HEK293 (cell line): ENCODE results near the gene P2RX1.

Experiments used
- CTCF ChIP-seq: fragments of 450-650 bp; formaldehyde crosslinking; IDR thresholded peaks from 2 replicates; pipeline ENCODE4 v1.5.1; 2016; ENCODE audit warnings: missing biosample characterization, missing genetic modification characterization
- SCRT1 ChIP-seq: fragments of 450-650 bp; formaldehyde crosslinking; IDR thresholded peaks from 2 replicates; pipeline ENCODE4 v1.5.1; 2016; ENCODE audit warnings: missing biosample characterization, missing genetic modification characterization, borderline replicate concordance
- TRIM28 ChIP-seq: IDR thresholded peaks from 2 replicates; pipeline ENCODE4 v1.6.1; 2011; ENCODE audit warnings: low read length, control low read depth, borderline replicate concordance
- WT1 ChIP-seq: fragments of 450-650 bp; formaldehyde crosslinking; IDR thresholded peaks from 2 replicates; pipeline ENCODE4 v1.5.1; 2016; ENCODE audit warnings: missing biosample characterization, missing genetic modification characterization
- ZNF426 ChIP-seq: fragments of 450-650 bp; formaldehyde crosslinking; IDR thresholded peaks from 2 replicates; pipeline ENCODE4 v1.5.1; 2017; ENCODE audit warnings: missing biosample characterization, missing genetic modification characterization, mild to moderate bottlenecking, inconsistent platforms, moderate library complexity
- ZNF561 ChIP-seq: fragments of 450-650 bp; IDR thresholded peaks from 2 replicates; pipeline ENCODE4 v1.5.1; 2018; ENCODE audit warnings: missing biosample characterization, missing genetic modification characterization, borderline replicate concordance
- ZNF610 ChIP-seq: fragments of 450-650 bp; formaldehyde crosslinking; IDR thresholded peaks from 2 replicates; pipeline ENCODE4 v1.5.1; 2016; ENCODE audit warnings: missing biosample characterization, missing genetic modification characterization, borderline replicate concordance
- ZNF707 ChIP-seq: fragments of 450-650 bp; formaldehyde crosslinking; IDR thresholded peaks from 2 replicates; pipeline ENCODE4 v1.5.1; 2016; ENCODE audit warnings: missing biosample characterization, missing genetic modification characterization
- TF ChIP-seq, protein P1 (sequence below): fragments of 450-650 bp; formaldehyde crosslinking; IDR thresholded peaks from 2 replicates; pipeline ENCODE4 v1.5.1; 2016; ENCODE audit warnings: missing biosample characterization, missing genetic modification characterization
- TF ChIP-seq, protein P2 (sequence below): IDR thresholded peaks from 2 replicates; pipeline ENCODE4 v1.6.1; 2011; ENCODE audit warnings: mild to moderate bottlenecking, low read depth, low read length, borderline replicate concordance

- TF ChIP-seq CTCF (tag by site-specific recombination): no peak
- TF ChIP-seq SCRT1 (tag by site-specific recombination): no peak
- TF ChIP-seq ZNF561 (tag by site-specific recombination): no peak
- TF ChIP-seq, protein P1, sequence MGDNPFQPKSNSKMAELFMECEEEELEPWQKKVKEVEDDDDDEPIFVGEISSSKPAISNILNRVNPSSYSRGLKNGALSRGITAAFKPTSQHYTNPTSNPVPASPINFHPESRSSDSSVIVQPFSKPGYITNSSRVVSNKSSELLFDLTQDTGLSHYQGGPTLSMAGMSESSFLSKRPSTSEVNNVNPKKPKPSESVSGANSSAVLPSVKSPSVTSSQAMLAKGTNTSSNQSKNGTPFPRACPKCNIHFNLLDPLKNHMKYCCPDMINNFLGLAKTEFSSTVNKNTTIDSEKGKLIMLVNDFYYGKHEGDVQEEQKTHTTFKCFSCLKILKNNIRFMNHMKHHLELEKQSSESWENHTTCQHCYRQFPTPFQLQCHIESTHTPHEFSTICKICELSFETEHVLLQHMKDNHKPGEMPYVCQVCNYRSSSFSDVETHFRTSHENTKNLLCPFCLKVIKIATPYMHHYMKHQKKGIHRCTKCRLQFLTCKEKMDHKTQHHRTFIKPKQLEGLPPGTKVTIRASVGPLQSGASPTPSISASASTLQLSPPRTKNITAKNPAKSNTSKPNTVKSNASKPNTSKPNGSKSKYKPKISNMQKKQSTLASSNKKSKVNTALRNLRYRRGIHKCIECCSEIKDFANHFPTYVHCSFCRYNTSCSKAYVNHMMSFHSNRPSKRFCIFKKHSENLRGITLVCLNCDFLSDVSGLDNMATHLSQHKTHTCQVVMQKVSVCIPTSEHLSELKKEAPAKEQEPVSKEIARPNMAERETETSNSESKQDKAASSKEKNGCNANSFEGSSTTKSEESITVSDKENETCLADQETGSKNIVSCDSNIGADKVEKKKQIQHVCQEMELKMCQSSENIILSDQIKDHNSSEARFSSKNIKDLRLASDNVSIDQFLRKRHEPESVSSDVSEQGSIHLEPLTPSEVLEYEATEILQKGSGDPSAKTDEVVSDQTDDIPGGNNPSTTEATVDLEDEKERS (tag by site-specific recombination): no peak
- no peak for TF ChIP-seq ZNF707
- TF ChIP-seq TRIM28: no peak
- TF ChIP-seq, protein P2, sequence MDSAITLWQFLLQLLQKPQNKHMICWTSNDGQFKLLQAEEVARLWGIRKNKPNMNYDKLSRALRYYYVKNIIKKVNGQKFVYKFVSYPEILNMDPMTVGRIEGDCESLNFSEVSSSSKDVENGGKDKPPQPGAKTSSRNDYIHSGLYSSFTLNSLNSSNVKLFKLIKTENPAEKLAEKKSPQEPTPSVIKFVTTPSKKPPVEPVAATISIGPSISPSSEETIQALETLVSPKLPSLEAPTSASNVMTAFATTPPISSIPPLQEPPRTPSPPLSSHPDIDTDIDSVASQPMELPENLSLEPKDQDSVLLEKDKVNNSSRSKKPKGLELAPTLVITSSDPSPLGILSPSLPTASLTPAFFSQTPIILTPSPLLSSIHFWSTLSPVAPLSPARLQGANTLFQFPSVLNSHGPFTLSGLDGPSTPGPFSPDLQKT: no peak
- no peak for TF ChIP-seq WT1 (tag by site-specific recombination)
- no peak for TF ChIP-seq ZNF610 (tag by site-specific recombination)
- TF ChIP-seq ZNF426: no peak
Observed at GRCh38 chr17:3865176-3865575, 51.1 kb downstream of the P2RX1 start.
